Transverse colon (tissue), 4 donors: ENCODE results near the gene CCM2. TPM values are rescaled to one million over a fixed set of nuclear protein-coding genes. Genes with fewer than 3 reads are reported as not detected.

Source experiments
- DNase-seq: peaks from one replicate; pipeline ENCODE4 v3.0.0-alpha.2; 2019
- H3K27ac ChIP-seq, 4 donors: fragments of 200-600 bp; sonication (generic); 2 replicates each; pipeline ENCODE4 v1.5.1; 2016 to 2018; ENCODE audit warnings: inconsistent platforms in 4 of 4
- H3K27me3 ChIP-seq: fragments of 200-600 bp; sonication (generic); 2 replicates; pipeline ENCODE4 v1.5.1; 2017; ENCODE audit warnings: inconsistent platforms
- H3K36me3 ChIP-seq, 4 donors: fragments of 200-600 bp; sonication (generic); 2 replicates each; pipeline ENCODE4 v1.5.1; 2017 to 2019; ENCODE audit warnings: inconsistent platforms in 4 of 4
- H3K4me1 ChIP-seq, 4 donors: fragments of 200-600 bp; sonication (generic); 2 replicates each; pipeline ENCODE4 v1.5.1; 2017 to 2020; ENCODE audit warnings: inconsistent platforms in 4 of 4
- H3K4me3 ChIP-seq, 4 donors: fragments of 200-600 bp; sonication (generic); 1 replicate in 1 of 4; 2 replicates in 3 of 4; pipeline versions ENCODE4 v1.5.1 to v1.6.1; 2017 to 2019; ENCODE audit warnings: inconsistent platforms in 4 of 4
- H3K9me3 ChIP-seq, 2 donors: fragments of 200-600 bp; sonication (generic); 2 replicates each; pipeline ENCODE4 v1.5.1; 2017 to 2019; ENCODE audit warnings: inconsistent platforms in 2 of 2
- EP300 ChIP-seq: sonication (generic); formaldehyde crosslinking; IDR thresholded peaks from one replicate; pipeline ENCODE4 v1.6.1; 2017; ENCODE audit warnings: antibody characterized with exemption, low read depth
- POLR2A ChIP-seq: fragments of 450-650 bp; IDR thresholded peaks from one replicate; pipeline ENCODE4 v1.6.1; 2016; ENCODE audit warnings: antibody characterized with exemption, mild to moderate bottlenecking, moderate library complexity
- POLR2AphosphoS5 ChIP-seq, 3 donors: sonication (generic); formaldehyde crosslinking; IDR thresholded peaks; one replicate each; pipeline ENCODE4 v1.6.1; 2016; ENCODE audit warnings: antibody characterized with exemption in 3 of 3
- WGBS, 2 donors: methylation state at CpG; one replicate each; pipeline ENCODE4 v1.1.5; 2018; ENCODE audit warnings: low coverage in 1 of 2; 5-methylcytosine and 5-hydroxymethylcytosine counted together
- in situ Hi-C, 4 donors: fragments of 200-750 bp; cut with MboI; loops; one replicate each; pipeline versions ENCODE4 v1.15.0 to v1.15.1; 2017; ENCODE audit warnings: low sequenced_read_pairs in 3 of 4, low pct_ligation_motif_present in 1 of 4, low pct_unique_long_range_greater_than_20kb in 1 of 4
- intact Hi-C: fragments of 100-400 bp; cut with DNase I; formaldehyde crosslinking; loops from one replicate; pipeline ENCODE4 v1.15.1; 2023; ENCODE audit warnings: low total_unique reads
- total RNA-seq, 4 donors: library from RNA; depleted of rRNA; stranded (reverse); fragments of >200 nt; gene quantifications; one replicate each; pipeline ENCODE4 v1.1.0, GENCODE V29; 2016
- TF ChIP-seq, protein P1 (sequence below), 5 experiments: fragments of 200-600 bp in 3 of 5; fragments of 450-650 bp in 2 of 5; sonication (generic) in 3 of 5; IDR thresholded peaks; 1 replicate in 2 of 5; 2 replicates in 3 of 5; pipeline ENCODE4 v1.5.1; 2016 to 2017; ENCODE audit warnings: antibody characterized with exemption in 5 of 5, inconsistent platforms in 3 of 5, mild to moderate bottlenecking in 2 of 5, moderate library complexity in 1 of 5

The CCM2 gene
- total RNA-seq, 4 donors from 2014 or later = 40.4 to 76.4 (median 47.8) TPM

GRCh38 chr7:45037876-45038275, 37.9 kb downstream of the CCM2 start:
- Histone ChIP-seq H3K27me3 (no peaks in the 10 kb centered on the region), H3K4me3 (no peak overlapping the region), H3K27ac (no peak overlapping the region), H3K36me3 (peaks cover 0 to 27% (median 4%) of the 10 kb centered on the region in 4 donors), H3K9me3 (no peaks in the 10 kb centered on the region), H3K4me1 (peaks cover 4 to 15% (median 10%) of the 10 kb centered on the region in 4 donors)
- TF ChIP-seq, protein P1, sequence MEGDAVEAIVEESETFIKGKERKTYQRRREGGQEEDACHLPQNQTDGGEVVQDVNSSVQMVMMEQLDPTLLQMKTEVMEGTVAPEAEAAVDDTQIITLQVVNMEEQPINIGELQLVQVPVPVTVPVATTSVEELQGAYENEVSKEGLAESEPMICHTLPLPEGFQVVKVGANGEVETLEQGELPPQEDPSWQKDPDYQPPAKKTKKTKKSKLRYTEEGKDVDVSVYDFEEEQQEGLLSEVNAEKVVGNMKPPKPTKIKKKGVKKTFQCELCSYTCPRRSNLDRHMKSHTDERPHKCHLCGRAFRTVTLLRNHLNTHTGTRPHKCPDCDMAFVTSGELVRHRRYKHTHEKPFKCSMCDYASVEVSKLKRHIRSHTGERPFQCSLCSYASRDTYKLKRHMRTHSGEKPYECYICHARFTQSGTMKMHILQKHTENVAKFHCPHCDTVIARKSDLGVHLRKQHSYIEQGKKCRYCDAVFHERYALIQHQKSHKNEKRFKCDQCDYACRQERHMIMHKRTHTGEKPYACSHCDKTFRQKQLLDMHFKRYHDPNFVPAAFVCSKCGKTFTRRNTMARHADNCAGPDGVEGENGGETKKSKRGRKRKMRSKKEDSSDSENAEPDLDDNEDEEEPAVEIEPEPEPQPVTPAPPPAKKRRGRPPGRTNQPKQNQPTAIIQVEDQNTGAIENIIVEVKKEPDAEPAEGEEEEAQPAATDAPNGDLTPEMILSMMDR (IDR thresholded peaks at IDR 0.05) = no peak
- no peak for TF ChIP-seq POLR2AphosphoS5 (IDR thresholded peaks at IDR 0.05)
- no peak for TF ChIP-seq EP300
- TF ChIP-seq POLR2A = no peak
- in situ Hi-C loops = no loop called here
- 97 to 100% methylated on average over 1 to 5 of the region's 5 CpGs for WGBS, 2 donors
- intact Hi-C loops = no loop called here
- DNase-seq = no peak

GRCh38 chr7:45039106-45039505, 39.1 kb downstream of the CCM2 start:
- Histone ChIP-seq H3K27me3 (no peaks in the 10 kb centered on the region), H3K9me3 (no peaks in the 10 kb centered on the region), H3K36me3 (peaks cover 0 to 27% (median 4%) of the 10 kb centered on the region in 4 donors), H3K27ac (no peak overlapping the region), H3K4me3 (no peak overlapping the region), H3K4me1 (peaks cover 4 to 15% (median 10%) of the 10 kb centered on the region in 4 donors)
- in situ Hi-C loops (no loop called here), intact Hi-C loops (no loop called here)
- no peak for TF ChIP-seq POLR2A
- no peak for TF ChIP-seq POLR2AphosphoS5 (IDR thresholded peaks at IDR 0.05)
- TF ChIP-seq, protein P1 (IDR thresholded peaks at IDR 0.05) = no peak
- no peak for TF ChIP-seq EP300
- DNase-seq = no peak
- 98% methylated on average over 5 of the region's 5 CpGs; no CpG with 5 or more reads in 1 of the 2 donors for WGBS, 2 donors

- TF ChIP-seq, protein P1 (IDR thresholded peaks at IDR 0.05) = no peak
- no peak for TF ChIP-seq EP300
- no peak for TF ChIP-seq POLR2AphosphoS5 (IDR thresholded peaks at IDR 0.05)
- TF ChIP-seq POLR2A = no peak
- Histone ChIP-seq H3K27ac (no peak overlapping the region), H3K9me3 (no peaks in the 10 kb centered on the region), H3K4me3 (no peak overlapping the region), H3K36me3 (peaks cover 0 to 22% (median 4%) of the 10 kb centered on the region in 4 donors), H3K4me1 (no peaks in the 10 kb centered on the region), H3K27me3 (no peaks in the 10 kb centered on the region)
- in situ Hi-C loops (no loop called here), intact Hi-C loops (no loop called here)
- WGBS, 2 donors = 85% methylated on average over 5 of the region's 5 CpGs; no CpG with 5 or more reads in 1 of the 2 donors
- no peak for DNase-seq
These were observed 44.3 kb downstream of the CCM2 start for GRCh38 chr7:45044338-45044737.

GRCh38 chr7:45048748-45049147, 48.7 kb downstream of the CCM2 start:
- Histone ChIP-seq H3K9me3 (no peaks in the 10 kb centered on the region), H3K4me3 (no peak overlapping the region), H3K36me3 (peaks cover 0 to 5% (median 0%) of the 10 kb centered on the region in 4 donors), H3K27ac (no peak overlapping the region), H3K4me1 (no peaks in the 10 kb centered on the region), H3K27me3 (no peaks in the 10 kb centered on the region)
- in situ Hi-C loops = no loop called here
- TF ChIP-seq EP300 (no peak), POLR2AphosphoS5 (IDR thresholded peaks at IDR 0.05) (no peak), POLR2A (no peak)
- TF ChIP-seq, protein P1 (IDR thresholded peaks at IDR 0.05) = no peak
- intact Hi-C loops = no loop called here
- no peak for DNase-seq
- WGBS, 2 donors = 96 to 100% methylated on average over 1 of the region's 1 CpG
